Astrocyte of the spinal cord (primary cell): ENCODE results near the gene ZNF730.
"Not testable (repeated sequence)": the region's sequence is repeated elsewhere in the genome, so short reads cannot be mapped to it uniquely, and the experiment has no call there.

Source experiments
- DNase-seq: peaks from one replicate; pipeline ENCODE4 v3.0.0; 2011; ENCODE audit warnings: low read depth, low spot score
- H3K4me3 ChIP-seq: 2 replicates; pipeline ENCODE4 v1.5.1; 2011; ENCODE audit warnings: low read depth, mild to moderate bottlenecking, low read length, moderate library complexity
- CTCF ChIP-seq: IDR thresholded peaks from 2 replicates; pipeline ENCODE4 v1.5.1; 2012; ENCODE audit warnings: low read depth, mild to moderate bottlenecking, low read length, inconsistent platforms
- in situ Hi-C: cut with HindIII; loops from 2 replicates; pipeline ENCODE4 v1.10.0; 2017; ENCODE audit warnings: low sequenced_read_pairs

Gene ZNF730

GRCh38 chr19:23145617-23146415 lies 29.0 kb downstream of the ZNF730 start:
- in situ Hi-C loops: no loop called here
- DNase-seq: no peak
- H3K4me3 ChIP-seq: no peak overlapping the region
- no peak for TF ChIP-seq CTCF

- no peak overlapping the region for H3K4me3 ChIP-seq
- no peak for TF ChIP-seq CTCF
- DNase-seq: no peak
- in situ Hi-C loops: no loop called here
Observed at GRCh38 chr19:23160766-23161165, 43.9 kb downstream of the ZNF730 start.

GRCh38 chr19:23168286-23168685 lies 51.5 kb downstream of the ZNF730 start:
- in situ Hi-C loops, H3K4me3 ChIP-seq, DNase-seq: not testable (repeated sequence)

GRCh38 chr19:23183251-23183650 lies 66.4 kb downstream of the ZNF730 start:
- DNase-seq: no peak
- in situ Hi-C loops: no loop called here
- no peak overlapping the region for H3K4me3 ChIP-seq
- no peak for TF ChIP-seq CTCF

- in situ Hi-C loops: no loop called here
- H3K4me3 ChIP-seq: no peak overlapping the region
- TF ChIP-seq CTCF: no peak
- no peak for DNase-seq
Observed at GRCh38 chr19:23190341-23190740, 73.5 kb downstream of the ZNF730 start.
